ENCODE results near the gene CHST8.

GRCh38 chr19:33702606-33703437 lies 81.1 kb downstream of the CHST8 start:
- TF ChIP-seq, protein P1, sequence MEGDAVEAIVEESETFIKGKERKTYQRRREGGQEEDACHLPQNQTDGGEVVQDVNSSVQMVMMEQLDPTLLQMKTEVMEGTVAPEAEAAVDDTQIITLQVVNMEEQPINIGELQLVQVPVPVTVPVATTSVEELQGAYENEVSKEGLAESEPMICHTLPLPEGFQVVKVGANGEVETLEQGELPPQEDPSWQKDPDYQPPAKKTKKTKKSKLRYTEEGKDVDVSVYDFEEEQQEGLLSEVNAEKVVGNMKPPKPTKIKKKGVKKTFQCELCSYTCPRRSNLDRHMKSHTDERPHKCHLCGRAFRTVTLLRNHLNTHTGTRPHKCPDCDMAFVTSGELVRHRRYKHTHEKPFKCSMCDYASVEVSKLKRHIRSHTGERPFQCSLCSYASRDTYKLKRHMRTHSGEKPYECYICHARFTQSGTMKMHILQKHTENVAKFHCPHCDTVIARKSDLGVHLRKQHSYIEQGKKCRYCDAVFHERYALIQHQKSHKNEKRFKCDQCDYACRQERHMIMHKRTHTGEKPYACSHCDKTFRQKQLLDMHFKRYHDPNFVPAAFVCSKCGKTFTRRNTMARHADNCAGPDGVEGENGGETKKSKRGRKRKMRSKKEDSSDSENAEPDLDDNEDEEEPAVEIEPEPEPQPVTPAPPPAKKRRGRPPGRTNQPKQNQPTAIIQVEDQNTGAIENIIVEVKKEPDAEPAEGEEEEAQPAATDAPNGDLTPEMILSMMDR (IDR thresholded peaks at IDR 0.05): no peak
- no peak for TF ChIP-seq POLR2A (IDR thresholded peaks at IDR 0.05)
